ENCODE measurements around the gene TBX18.

DNA sequence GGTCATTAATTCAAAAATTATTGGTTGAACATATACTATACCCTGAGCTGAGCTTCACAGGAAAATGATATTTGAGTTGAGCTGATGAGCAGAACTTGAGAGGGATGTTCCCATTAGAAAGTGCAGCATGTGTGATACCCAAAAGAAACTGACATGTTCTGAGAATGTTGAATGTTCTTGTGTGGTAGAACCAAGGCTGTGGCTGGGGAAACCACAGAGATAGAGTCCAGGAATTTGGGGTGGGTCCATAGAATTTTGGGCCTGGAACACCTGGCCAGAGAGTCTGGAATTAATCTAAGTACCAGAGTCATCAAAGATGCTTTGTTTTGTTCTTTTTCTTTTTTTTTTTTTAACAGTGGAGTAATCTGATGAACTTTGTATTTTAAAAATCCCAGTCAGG, 88.7 kb downstream of the TBX18 start:
- TF ChIP-seq, protein P1, sequence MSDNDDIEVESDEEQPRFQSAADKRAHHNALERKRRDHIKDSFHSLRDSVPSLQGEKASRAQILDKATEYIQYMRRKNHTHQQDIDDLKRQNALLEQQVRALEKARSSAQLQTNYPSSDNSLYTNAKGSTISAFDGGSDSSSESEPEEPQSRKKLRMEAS (IDR thresholded peaks at IDR 0.05): no peak
- TF ChIP-seq CEBPB (IDR thresholded peaks at IDR 0.05) (no peak), CREB1 (IDR thresholded peaks at IDR 0.05; ENCODE audit: low read depth) (no peak), YY1 (IDR thresholded peaks at IDR 0.05; ENCODE audit: low read depth) (no peak), EGR1 (IDR thresholded peaks at IDR 0.05) (no peak), NFIC (IDR thresholded peaks at IDR 0.05) (no peak), EP300 (IDR thresholded peaks at IDR 0.05; ENCODE audit: borderline replicate concordance) (no peak), FOXM1 (IDR thresholded peaks at IDR 0.05; ENCODE audit: borderline replicate concordance, low read depth) (no peak), TAF1 (IDR thresholded peaks at IDR 0.05; ENCODE audit: low read depth) (no peak), RAD21 (IDR thresholded peaks at IDR 0.05; ENCODE audit: low read depth) (no peak), ZBTB7A (IDR thresholded peaks at IDR 0.05; ENCODE audit: low read depth) (no peak)
- TF ChIP-seq, protein P2, sequence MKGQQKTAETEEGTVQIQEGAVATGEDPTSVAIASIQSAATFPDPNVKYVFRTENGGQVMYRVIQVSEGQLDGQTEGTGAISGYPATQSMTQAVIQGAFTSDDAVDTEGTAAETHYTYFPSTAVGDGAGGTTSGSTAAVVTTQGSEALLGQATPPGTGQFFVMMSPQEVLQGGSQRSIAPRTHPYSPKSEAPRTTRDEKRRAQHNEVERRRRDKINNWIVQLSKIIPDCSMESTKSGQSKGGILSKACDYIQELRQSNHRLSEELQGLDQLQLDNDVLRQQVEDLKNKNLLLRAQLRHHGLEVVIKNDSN (IDR thresholded peaks at IDR 0.05): no peak
- TF ChIP-seq, protein P3, sequence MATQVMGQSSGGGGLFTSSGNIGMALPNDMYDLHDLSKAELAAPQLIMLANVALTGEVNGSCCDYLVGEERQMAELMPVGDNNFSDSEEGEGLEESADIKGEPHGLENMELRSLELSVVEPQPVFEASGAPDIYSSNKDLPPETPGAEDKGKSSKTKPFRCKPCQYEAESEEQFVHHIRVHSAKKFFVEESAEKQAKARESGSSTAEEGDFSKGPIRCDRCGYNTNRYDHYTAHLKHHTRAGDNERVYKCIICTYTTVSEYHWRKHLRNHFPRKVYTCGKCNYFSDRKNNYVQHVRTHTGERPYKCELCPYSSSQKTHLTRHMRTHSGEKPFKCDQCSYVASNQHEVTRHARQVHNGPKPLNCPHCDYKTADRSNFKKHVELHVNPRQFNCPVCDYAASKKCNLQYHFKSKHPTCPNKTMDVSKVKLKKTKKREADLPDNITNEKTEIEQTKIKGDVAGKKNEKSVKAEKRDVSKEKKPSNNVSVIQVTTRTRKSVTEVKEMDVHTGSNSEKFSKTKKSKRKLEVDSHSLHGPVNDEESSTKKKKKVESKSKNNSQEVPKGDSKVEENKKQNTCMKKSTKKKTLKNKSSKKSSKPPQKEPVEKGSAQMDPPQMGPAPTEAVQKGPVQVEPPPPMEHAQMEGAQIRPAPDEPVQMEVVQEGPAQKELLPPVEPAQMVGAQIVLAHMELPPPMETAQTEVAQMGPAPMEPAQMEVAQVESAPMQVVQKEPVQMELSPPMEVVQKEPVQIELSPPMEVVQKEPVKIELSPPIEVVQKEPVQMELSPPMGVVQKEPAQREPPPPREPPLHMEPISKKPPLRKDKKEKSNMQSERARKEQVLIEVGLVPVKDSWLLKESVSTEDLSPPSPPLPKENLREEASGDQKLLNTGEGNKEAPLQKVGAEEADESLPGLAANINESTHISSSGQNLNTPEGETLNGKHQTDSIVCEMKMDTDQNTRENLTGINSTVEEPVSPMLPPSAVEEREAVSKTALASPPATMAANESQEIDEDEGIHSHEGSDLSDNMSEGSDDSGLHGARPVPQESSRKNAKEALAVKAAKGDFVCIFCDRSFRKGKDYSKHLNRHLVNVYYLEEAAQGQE (IDR thresholded peaks at IDR 0.05; ENCODE audit: low read depth): no peak
